Heart left ventricle (tissue), 16 donors: Measurements from ENCODE around the gene BEAN1. TPM values are rescaled to one million over a fixed set of nuclear protein-coding genes. Genes with fewer than 3 reads are reported as not detected.

Experiments used
- ATAC-seq, 4 donors: fragments of 200-7000 bp; cut with Tn5 transposase; one replicate each; pipeline ENCODE4 v1.9.1; 2020 to 2022; ENCODE audit warnings: moderate library complexity in 4 of 4, mild to moderate bottlenecking in 3 of 4, moderate number of reproducible peaks in 1 of 4
- DNase-seq, 5 donors: peaks; one replicate each; pipeline ENCODE4 v3.0.0-alpha.2; 2020
- H3K27ac ChIP-seq, 12 donors: fragments of 200-600 bp; sonication (generic) in 4 of 12; one replicate each; pipeline versions ENCODE4 v1.5.0 to v1.8.0; 2016 to 2022; ENCODE audit warnings: mild to moderate bottlenecking in 2 of 12
- H3K27me3 ChIP-seq, 9 donors: fragments of 200-600 bp; sonication (generic) in 2 of 9; one replicate each; pipeline versions ENCODE4 v1.5.1 to v1.8.0; 2016 to 2022; ENCODE audit warnings: mild to moderate bottlenecking in 3 of 9
- H3K36me3 ChIP-seq, 9 donors: fragments of 200-600 bp; sonication (generic) in 2 of 9; one replicate each; pipeline versions ENCODE4 v1.5.0 to v1.8.0; 2018 to 2022; ENCODE audit warnings: mild to moderate bottlenecking in 2 of 9
- H3K4me1 ChIP-seq, 12 donors: fragments of 200-600 bp; sonication (generic) in 4 of 12; one replicate each; pipeline versions ENCODE4 v1.5.0 to v1.8.0; 2016 to 2022; ENCODE audit warnings: mild to moderate bottlenecking in 3 of 12
- H3K4me3 ChIP-seq, 12 donors: fragments of 200-600 bp; sonication (generic) in 4 of 12; one replicate each; pipeline versions ENCODE4 v1.5.0 to v1.8.0; 2017 to 2022; ENCODE audit warnings: mild to moderate bottlenecking in 9 of 12, moderate library complexity in 4 of 12
- H3K9me3 ChIP-seq, 12 donors: fragments of 200-600 bp; sonication (generic) in 4 of 12; one replicate each; pipeline versions ENCODE4 v1.5.0 to v1.8.0; 2016 to 2022; ENCODE audit warnings: mild to moderate bottlenecking in 1 of 12
- CTCF ChIP-seq, 12 donors: fragments of 200-600 bp; sonication (generic) in 4 of 12; IDR thresholded peaks; one replicate each; pipeline versions ENCODE4 v1.5.0 to v1.8.0; 2018 to 2022; ENCODE audit warnings: antibody characterized with exemption in 12 of 12, mild to moderate bottlenecking in 5 of 12
- POLR2A ChIP-seq, 2 donors: fragments of 450-650 bp; IDR thresholded peaks; one replicate each; pipeline ENCODE4 v1.6.1; 2017; ENCODE audit warnings: antibody characterized with exemption in 2 of 2, mild to moderate bottlenecking in 2 of 2, moderate library complexity in 2 of 2
- WGBS, 4 donors: extraction: QIAGEN DNeasy Blood & Tissue Kit in 2 of 4; methylation state at CpG; one replicate each; pipeline versions ENCODE4 v1.1.5 to v1.1.7; 2013 to 2018; 5-methylcytosine and 5-hydroxymethylcytosine counted together
- intact Hi-C, 10 donors: fragments of 100-400 bp; cut with DNase I; formaldehyde crosslinking; loops; one replicate each; pipeline versions ENCODE4 v1.11.1 to v1.14.2; 2022
- polyA plus RNA-seq, 2 donors: library from polyadenylated mRNA; stranded (reverse); fragments of 200-250 nt; gene quantifications; one replicate each; pipeline ENCODE4 v1.2.3, GENCODE V29; 2013
- total RNA-seq, 9 donors: library from RNA; depleted of rRNA in 2 of 9; stranded (reverse); fragments of >200 nt in 2 of 9; fragmentation: NEBNext Ultra II Directional in 3 of 9; extraction: Animal tissue kit (Norgen Biotek cat#: 25700) in 3 of 9; gene quantifications; one replicate each; pipeline versions ENCODE4 v1.1.0 to v1.2.4, GENCODE V29; 2016 to 2023
- donor health status: ischemic (EF 13 %, LVEDD 7.1; RV severe dilation, severe dysfunction).
- donor health status: healthy with polysubstance abuse.
- donor health status: DM: no; HTN: yes; CAD: no.
- donor health status: DM: no; HTN: no; CAD: no.
- donor health status: ischemic (EF 25% LVEDD 6.9; RV normal size, moderate dysfunction).
- donor health status: ischemic (EF 25% LVEDD 5.7; RV mildly dilated, moderate dysfunction).
- donor health status: healthy.
- donor health status: DM: yes; HTN: yes; CAD: no.
- donor health status: ischemic (EF 35%, LVEDD 5.7; RV mildly dilated, moderate dysfunction).
- donor health status: nonischemic (EF 11% LVEDD 7.7; RV severe dilation, severe dysfunction).
- donor health status: DM: yes; HTN: yes; CAD: no.
- donor health status: PGD.
- donor health status: ischemic (EF 29% LVEDD 5.4; RV normal size, mild dysfunction).
- donor health status: nonischemic (EF 23%, LVEDD 6.1; RV moderate dilation, normal function).

BEAN1 gene
- total and polyA plus RNA-seq, 11 donors, result 0.30 to 8.8 (median 1.5) TPM

DNA sequence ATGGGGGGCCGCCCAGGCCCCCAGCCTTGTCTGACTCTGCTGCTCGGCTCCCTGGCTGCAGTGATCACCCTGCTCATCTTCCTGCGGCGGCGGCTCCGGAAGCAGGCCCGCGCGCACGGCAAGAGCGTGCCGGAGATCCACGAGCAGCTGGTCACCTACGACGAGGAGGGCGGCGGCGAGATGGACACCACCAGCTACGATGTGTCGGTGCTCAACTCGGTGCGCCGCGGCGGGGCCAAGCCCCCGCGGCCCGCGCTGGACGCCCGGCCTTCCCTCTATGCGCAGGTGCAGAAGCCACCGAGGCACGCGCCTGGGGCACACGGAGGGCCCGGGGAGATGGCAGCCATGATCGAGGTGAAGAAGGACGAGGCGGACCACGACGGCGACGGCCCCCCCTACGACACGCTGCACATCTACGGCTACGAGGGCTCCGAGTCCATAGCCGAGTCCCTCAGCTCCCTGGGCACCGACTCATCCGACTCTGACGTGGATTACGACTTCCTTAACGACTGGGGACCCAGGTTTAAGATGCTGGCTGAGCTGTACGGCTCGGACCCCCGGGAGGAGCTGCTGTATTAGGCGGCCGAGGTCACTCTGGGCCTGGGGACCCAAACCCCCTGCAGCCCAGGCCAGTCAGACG lies 24.4 kb upstream of the BEAN1 start:
- H3K27me3 ChIP-seq, result no peaks in the 10 kb centered on the region
- peaks cover 4 to 44% (median 20%) of the 10 kb centered on the region in 12 donors for H3K4me1 ChIP-seq
- peaks cover 0 to 6% (median 0%) of the 10 kb centered on the region in 12 donors for H3K9me3 ChIP-seq
- WGBS, 4 donors, result 82 to 92% (median 89%) methylated on average over 39 to 61 of the region's 61 CpGs
- H3K4me3 ChIP-seq, result no peak overlapping the region
- intact Hi-C loops, result loop anchor here in 9 of 10 donors (5.0 to 10.0 kb wide), 5 partner anchors 40 to 462 kb away; partner anchors contain the start of genes CMTM3 (in 3 of the 9) and DYNC1LI2 (in 1 of the 9)
- H3K27ac ChIP-seq, result no peak overlapping the region
- no peak for ATAC-seq
- TF ChIP-seq CTCF (IDR thresholded peaks at IDR 0.05), result no peak
- TF ChIP-seq POLR2A (IDR thresholded peaks at IDR 0.05), result no peak
- no peak for DNase-seq
- H3K36me3 ChIP-seq, result peaks cover 0 to 48% (median 15%) of the 10 kb centered on the region in 9 donors

DNA sequence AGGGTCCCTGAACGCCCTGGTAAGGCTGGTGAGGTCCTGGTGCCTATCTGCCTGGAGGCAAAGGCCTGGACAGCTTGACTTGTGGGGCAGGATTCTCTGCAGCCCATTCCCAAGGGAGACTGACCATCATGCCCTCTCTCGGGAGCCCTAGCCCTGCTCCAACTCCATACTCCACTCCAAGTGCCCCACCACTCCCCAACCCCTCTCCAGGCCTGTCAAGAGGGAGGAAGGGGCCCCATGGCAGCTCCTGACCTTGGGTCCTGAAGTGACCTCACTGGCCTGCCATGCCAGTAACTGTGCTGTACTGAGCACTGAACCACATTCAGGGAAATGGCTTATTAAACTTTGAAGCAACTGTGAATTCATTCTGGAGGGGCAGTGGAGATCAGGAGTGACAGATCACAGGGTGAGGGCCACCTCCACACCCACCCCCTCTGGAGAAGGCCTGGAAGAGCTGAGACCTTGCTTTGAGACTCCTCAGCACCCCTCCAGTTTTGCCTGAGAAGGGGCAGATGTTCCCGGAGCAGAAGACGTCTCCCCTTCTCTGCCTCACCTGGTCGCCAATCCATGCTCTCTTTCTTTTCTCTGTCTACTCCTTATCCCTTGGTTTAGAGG lies 23.5 kb upstream of the BEAN1 start:
- no peak overlapping the region for H3K27ac ChIP-seq
- peaks cover 0 to 40% (median 15%) of the 10 kb centered on the region in 9 donors for H3K36me3 ChIP-seq
- TF ChIP-seq POLR2A (IDR thresholded peaks at IDR 0.05), result no peak
- TF ChIP-seq CTCF (IDR thresholded peaks at IDR 0.05), result no peak
- no peak overlapping the region for H3K4me3 ChIP-seq
- no peaks in the 10 kb centered on the region for H3K27me3 ChIP-seq
- DNase-seq, result no peak
- intact Hi-C loops, result loop anchor here in 9 of 10 donors (2.0 to 10.0 kb wide), 6 partner anchors 41 to 461 kb away; partner anchors contain the start of genes CMTM3 (in 3 of the 9) and DYNC1LI2 (in 1 of the 9)
- peaks cover 0 to 6% (median 0%) of the 10 kb centered on the region in 12 donors for H3K9me3 ChIP-seq
- no peak for ATAC-seq
- 71 to 88% (median 80%) methylated on average over 5 of the region's 5 CpGs for WGBS, 4 donors
- H3K4me1 ChIP-seq, result peaks cover 4 to 51% (median 29%) of the 10 kb centered on the region in 12 donors

DNA sequence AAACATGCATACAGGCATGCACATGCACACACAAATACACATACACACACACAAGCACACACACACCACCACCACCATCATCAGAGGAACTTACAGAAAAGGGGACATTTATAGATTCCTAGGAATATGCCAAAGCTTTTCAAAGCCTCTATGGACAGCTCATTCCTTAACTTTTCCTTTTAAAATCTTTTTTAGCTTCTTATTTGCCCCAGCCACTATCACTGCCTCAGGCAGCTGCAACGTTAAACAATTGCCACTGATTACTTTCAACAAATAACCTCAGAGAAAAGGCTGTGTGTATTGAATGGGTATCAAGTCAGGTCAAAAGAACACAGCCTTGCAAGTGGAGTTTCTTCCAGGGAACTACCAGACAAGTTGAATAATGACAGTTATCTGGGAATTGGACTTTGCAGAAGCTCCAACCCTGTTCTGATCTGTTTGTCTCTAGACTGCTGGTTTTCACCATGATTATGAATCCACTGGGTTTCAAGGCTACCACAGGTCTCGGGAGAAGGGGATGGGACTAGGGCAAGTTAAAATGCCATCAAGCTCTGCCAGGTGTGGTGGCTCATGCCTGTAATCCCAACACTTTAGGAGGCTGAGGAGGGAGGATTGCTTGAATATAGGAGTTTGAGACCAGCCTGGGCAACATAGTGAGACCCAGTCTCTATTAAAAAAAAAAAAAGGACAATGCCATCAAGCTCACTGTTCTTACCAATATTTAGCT lies 21.9 kb upstream of the BEAN1 start:
- H3K27me3 ChIP-seq, result no peaks in the 10 kb centered on the region
- H3K9me3 ChIP-seq, result peaks cover 0 to 6% (median 0%) of the 10 kb centered on the region in 12 donors
- 81 to 91% (median 90%) methylated on average over 2 of the region's 2 CpGs for WGBS, 4 donors
- TF ChIP-seq CTCF (IDR thresholded peaks at IDR 0.05) (no peak), POLR2A (IDR thresholded peaks at IDR 0.05) (no peak)
- no peak overlapping the region for H3K4me3 ChIP-seq
- H3K27ac ChIP-seq, result no peak overlapping the region
- H3K36me3 ChIP-seq, result peaks cover 0 to 31% (median 15%) of the 10 kb centered on the region in 9 donors
- intact Hi-C loops, result loop anchor here (2.0 to 10.0 kb wide), 11 partner anchors 48 to 462 kb away; partner anchors contain the start of genes CMTM3 (in 5 of the 10), CKLF (in 1 of the 10), DYNC1LI2 (in 1 of the 10) and TK2 (in 1 of the 10)
- DNase-seq (no peak), ATAC-seq (no peak)
- peaks cover 4 to 42% (median 33%) of the 10 kb centered on the region in 12 donors for H3K4me1 ChIP-seq
